Measurements from ENCODE around the gene SREBF1.

Gene SREBF1

GRCh38 chr17:17783825-17784656, 52.7 kb downstream of the SREBF1 start:
- peak in 49 of 56 donors; percentile 32 to 85 (median 63) for DNase-seq

DNA sequence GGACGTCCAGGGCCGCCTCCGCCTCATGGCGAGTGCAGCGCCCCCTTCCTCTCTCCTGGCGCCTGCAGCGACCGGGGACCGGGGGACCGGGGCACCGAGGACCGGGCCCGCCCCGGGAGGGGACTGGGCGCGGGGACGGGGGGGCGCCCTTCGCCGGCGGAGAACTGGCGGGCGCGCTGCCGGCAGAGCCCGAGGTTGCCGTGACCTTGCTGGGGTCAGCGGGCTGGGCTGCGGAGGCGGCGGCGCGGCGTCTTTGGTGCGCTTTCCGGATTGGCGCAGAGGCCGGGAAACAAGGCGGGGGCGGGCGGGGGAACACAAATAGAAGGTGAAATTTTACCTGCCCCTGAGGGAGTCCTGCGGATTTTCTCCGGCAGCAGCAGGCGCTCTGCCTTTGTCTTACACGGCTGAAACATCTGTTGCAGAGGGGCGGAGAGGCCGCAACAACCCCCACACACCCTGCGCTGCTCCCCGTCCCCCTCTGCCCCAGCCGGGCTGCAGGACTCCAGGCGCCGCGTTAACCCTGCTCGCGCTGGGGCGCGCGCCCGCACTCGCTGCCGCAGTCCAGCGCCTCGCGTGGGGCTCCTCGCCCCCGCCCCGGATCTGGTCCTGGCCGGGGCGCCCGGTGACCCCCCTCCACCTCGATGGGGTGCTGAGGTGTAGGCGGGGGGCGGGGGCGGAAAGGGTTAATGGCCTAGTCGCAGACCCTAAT, 53.5 kb downstream of the SREBF1 start:
- DNase-seq = peak in 40 of 56 donors; percentile 28 to 84 (median 62)

GRCh38 chr17:17782523-17783115, 54.2 kb downstream of the SREBF1 start:
- peak in 27 of 56 donors; percentile 44 to 88 (median 77) for DNase-seq

- DNase-seq = peak in 55 of 56 donors; percentile 25 to 92 (median 78)
These were observed 54.9 kb downstream of the SREBF1 start for GRCh38 chr17:17781591-17782496.

DNA sequence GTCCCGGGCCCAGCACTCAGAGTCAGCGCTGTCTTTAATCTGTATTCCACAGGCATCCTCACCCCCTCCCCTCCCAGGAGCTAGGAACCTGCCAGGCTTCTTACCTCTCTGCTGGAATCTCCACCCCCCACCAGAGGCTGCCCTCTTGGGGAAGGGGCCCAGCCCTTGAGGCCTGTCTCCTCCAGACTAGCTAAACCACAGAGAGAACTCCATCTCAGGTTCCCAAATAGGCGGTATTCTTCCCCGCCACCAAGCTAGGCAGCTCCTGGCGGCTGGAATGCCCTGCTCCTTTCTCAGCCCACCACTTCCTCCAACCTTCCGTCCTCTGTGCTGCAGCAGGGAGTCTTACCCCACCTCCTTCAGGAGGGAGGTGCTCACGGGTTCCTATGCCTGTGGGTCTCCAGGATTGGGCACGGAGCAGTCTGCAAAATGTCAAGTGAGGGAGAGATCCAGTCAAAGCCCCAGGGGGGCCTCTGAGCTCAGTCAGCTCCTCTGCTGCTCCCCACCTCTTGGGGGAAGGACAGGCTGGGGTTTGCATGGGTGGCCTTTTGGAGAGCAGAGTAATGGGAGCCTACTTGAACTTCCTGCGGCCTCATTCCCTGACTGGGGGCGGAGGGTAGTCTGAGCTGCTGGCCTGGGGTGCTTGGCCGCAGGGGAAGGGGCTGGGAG, 55.7 kb downstream of the SREBF1 start:
- DNase-seq = peak in 21 of 56 donors; percentile 19 to 75 (median 52)

- DNase-seq = peak in 3 of 56 donors; percentile 27 to 50 (median 28)
These were observed 57.7 kb downstream of the SREBF1 start for GRCh38 chr17:17779015-17779611.

GRCh38 chr17:17778308-17779014, 58.3 kb downstream of the SREBF1 start:
- DNase-seq = peak in 42 of 56 donors; percentile 12 to 88 (median 48)

DNA sequence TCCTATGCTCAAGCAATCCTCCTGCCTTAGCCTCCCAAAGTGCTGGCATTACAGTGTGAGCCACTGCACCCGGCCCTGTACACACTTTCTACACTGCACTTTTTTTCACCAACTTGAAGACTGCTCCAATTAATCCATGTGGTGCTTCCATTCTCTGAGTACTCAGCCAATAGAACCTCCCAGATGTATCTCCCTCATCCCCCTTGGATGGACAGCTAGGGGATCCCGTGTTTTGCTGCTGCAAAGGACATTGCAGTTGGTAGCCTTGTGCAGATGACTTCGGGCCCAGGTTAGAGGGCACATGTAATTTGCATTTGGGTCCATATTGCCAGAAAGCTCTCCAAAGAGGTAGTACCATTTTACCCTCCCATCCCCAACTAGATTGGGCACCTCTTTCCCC, 59.9 kb downstream of the SREBF1 start:
- no peak for DNase-seq

DNA sequence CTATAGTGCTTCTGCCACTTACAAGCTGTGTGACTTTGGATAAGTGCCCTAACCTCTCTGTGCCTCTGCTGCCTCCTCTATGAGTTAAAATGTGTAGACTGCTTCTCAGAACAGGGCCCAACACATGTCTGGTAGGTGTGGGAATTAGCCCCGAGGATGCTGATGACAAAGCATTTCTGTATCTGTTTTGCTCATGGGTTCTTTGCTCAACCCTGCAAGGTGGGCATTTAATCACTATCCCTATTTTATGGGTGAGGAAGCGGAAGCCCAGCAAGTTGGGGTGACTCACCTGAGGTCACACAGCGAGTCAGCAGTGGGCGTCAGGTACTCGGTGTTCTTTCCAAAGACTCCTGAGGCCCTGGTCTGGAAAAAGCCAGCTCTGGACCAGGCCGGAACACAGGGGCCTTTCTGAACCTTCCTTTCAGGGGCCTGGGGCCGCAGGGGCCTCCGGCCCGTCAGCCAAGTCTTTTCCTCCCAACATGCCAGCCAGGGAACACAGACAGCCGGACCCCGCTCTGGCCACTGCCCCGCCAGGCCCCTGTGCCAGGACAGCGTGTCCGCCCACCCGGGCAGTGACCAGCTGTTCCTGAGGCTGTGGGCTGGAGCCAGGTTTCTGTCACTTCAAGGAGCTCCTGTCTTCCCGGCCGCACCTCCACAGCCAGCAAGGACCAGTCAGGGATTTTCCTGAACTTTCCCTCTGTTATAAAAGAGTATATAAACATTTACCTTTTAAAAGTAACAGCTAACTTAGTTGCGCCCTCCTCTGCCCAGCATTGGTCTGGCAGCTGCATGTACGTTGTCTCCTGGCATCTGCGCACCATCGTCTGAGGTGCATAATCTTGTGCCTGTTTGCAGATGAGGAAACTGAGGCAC, 62.5 kb downstream of the SREBF1 start:
- DNase-seq = peak in 7 of 56 donors; percentile 22 to 47 (median 33)

DNA sequence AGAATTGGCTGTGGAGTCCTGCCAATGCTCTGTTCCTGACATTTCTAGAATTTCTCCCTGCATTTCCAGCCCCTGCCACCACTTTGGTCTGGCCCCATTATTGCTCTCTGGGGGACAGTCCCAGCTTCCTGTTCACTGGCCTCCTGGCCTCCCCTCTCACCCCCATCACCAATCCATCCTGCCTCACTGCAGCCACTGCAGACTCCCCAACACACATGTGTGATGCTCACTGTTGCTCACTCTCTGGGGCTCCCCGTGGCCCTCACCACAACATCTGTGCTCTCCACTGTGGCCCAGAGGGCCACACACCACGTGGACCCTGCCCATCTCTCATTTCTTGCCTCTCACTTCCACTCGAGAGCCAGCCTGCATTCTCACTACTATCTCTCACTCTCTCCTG, 64.6 kb downstream of the SREBF1 start:
- DNase-seq = no peak

- DNase-seq = no peak
These were observed 65.1 kb downstream of the SREBF1 start for GRCh38 chr17:17771498-17772201.

DNA sequence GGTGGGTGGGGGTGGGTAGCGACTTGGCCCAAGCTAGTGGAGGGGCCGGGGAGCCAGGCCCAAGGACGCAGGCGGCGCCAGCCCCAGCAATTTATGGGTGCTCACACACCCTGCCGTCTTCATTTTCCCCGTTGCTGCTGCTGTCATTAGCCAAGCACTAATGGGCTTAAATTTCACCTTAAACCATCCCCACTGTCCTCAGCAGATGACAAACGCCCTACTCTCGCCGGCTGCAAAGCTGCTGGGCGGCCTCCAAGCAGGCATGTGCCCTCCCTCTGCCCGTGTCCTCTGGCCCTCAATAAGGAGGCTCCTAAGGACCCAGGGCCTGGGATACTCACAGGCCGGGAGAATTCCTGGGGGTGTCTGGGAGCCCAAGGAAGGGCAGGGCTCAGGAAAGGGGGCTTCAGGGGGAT, 66.1 kb downstream of the SREBF1 start:
- no peak for DNase-seq

- DNase-seq = no peak
These were observed 66.7 kb downstream of the SREBF1 start for GRCh38 chr17:17769869-17770631.

DNA sequence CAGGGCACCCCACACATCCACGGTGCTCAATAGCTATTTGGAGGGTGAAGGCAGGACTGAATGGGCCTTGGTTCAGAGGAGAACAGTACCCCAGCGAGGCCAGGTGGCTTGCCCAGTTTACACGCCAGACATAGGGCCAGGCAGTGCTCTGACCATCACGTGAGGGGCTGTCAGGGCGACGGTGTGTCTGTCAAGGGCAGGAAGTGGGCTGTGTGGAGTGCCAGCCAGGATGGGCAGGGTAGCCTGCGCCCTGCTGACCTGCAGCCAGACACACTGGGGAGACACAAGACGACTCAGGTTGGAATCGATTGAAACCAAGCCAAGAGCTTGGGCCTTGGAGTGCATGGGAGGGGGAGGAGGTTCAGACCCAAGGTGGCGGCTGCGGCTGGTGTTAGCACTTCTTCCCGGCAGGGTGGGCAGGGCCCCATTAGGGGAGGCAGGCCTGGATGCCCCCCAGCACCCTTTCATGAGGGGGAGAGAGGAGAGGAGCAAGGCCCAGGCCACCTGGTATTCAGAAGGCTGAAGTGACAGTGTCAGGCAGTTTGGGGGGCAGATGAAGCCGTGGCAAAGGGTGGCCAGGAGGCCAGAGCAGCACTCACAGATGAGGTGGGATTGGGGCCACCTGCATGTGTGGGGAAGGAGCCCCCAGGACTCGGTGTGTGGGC, 68.2 kb downstream of the SREBF1 start:
- DNase-seq = no peak

DNA sequence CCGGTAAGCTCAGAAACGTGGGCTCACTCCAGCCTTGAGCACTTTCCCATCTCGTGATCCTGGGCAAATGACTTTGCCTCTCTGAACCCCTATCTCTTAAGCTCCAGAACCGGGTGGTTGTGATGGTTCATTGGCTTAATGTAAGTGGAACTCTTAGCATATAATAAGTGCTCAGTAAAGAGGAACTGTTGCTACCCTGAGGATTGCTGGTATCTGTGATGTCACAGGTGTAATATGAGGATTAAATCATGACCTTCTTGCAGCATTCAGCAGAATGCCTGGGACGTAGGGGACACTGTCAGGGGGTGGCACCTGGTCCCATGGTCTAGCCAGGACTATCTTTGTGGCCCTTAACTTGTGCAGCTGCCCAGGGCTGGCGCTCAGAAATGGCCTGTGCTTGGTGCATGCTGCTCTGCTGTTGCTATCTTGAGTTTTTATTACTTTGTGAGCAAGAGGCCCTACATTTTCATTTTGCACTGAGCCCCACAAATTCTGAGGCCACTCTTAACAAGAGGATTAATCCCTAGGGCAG, 68.8 kb downstream of the SREBF1 start:
- no peak for DNase-seq

Measured in amygdala (tissue), 56 donors.